H1 (cell line): ENCODE measurements around the gene DIDO1. TPM values are rescaled to one million over a fixed set of nuclear protein-coding genes. Genes with fewer than 3 reads are reported as not detected.

Experiments used
- CTCF ChIA-PET: fragments of 300-600 bp; sonication (Branson Sonifier 250); formaldehyde crosslinking; loops from one replicate; lab custom pipeline; 2021; ENCODE audit not compliant: partially characterized antibody; lab: Charles Lee
- POLR2A ChIA-PET: fragments of 300-600 bp; sonication (Branson Sonifier 250); formaldehyde crosslinking; loops from one replicate; lab custom pipeline; 2021; ENCODE audit warnings: inconsistent platforms; ENCODE audit not compliant: partially characterized antibody; lab: Charles Lee
- DNase-seq, 2 experiments: peaks; one replicate each; pipeline versions ENCODE4 v3.0.0 to v3.0.0-alpha.2; 2010 to 2022; ENCODE audit warnings: low spot score in 2 of 2, low read depth in 1 of 2, mixed read lengths in 1 of 2
- FAIRE-seq: peaks from 2 replicates; lab custom pipeline; 2011; peaks lifted over from hg19 to GRCh38; lab: Jason Lieb, UNC
- H2AFZ ChIP-seq: 2 replicates; pipeline ENCODE4 v1.8.1; 2012; ENCODE audit warnings: low read length, inconsistent platforms
- H2AK5ac ChIP-seq: 2 replicates; pipeline ENCODE4 v1.6.1; 2013; ENCODE audit warnings: low read depth, low read length
- H2BK120ac ChIP-seq: replicated peaks from 2 replicates; pipeline ENCODE3; 2013; ENCODE audit warnings: low read depth, low read length, inconsistent platforms
- H2BK12ac ChIP-seq: 2 replicates; pipeline ENCODE4 v1.6.1; 2013; ENCODE audit warnings: low read depth, low read length
- H2BK15ac ChIP-seq: 2 replicates; pipeline ENCODE4 v1.6.1; 2013; ENCODE audit warnings: low read length
- H2BK20ac ChIP-seq: 2 replicates; pipeline ENCODE4 v1.6.1; 2013; ENCODE audit warnings: low read length
- H2BK5ac ChIP-seq: 2 replicates; pipeline ENCODE4 v1.6.1; 2013; ENCODE audit warnings: low read depth, low read length
- H3K14ac ChIP-seq: 2 replicates; pipeline ENCODE4 v1.6.1; 2013; ENCODE audit warnings: inconsistent platforms; ENCODE audit not compliant: insufficient read length
- H3K18ac ChIP-seq: 2 replicates; pipeline ENCODE4 v1.6.1; 2013; ENCODE audit warnings: low read length; ENCODE audit errors: extremely low read depth
- H3K23ac ChIP-seq: 2 replicates; pipeline ENCODE4 v1.6.1; 2013; ENCODE audit warnings: inconsistent platforms; ENCODE audit not compliant: insufficient read length
- H3K23me2 ChIP-seq: 2 replicates; pipeline ENCODE4 v1.6.1; 2013; ENCODE audit warnings: low read depth, low read length
- H3K27ac ChIP-seq: 2 replicates; pipeline ENCODE4 v1.6.1; 2011; ENCODE audit warnings: low read depth, low read length, inconsistent platforms
- H3K27me3 ChIP-seq, 4 experiments: replicated peaks in 1 of 4; 1 replicate in 1 of 4; 2 replicates in 3 of 4; pipeline versions ENCODE4 v1.6.1 to v1.8.1; 2011 to 2013; ENCODE audit warnings: low read length in 3 of 4, mild to moderate bottlenecking in 3 of 4, inconsistent platforms in 2 of 4, mixed read lengths in 2 of 4, moderate library complexity in 1 of 4; ENCODE audit not compliant: control insufficient read depth in 3 of 4, insufficient read depth in 3 of 4; ENCODE audit errors: extremely low read depth in 1 of 4
- H3K36me3 ChIP-seq, 4 experiments: 2 replicates each; pipeline versions ENCODE4 v1.6.1 to v1.8.1; 2011 to 2013; ENCODE audit warnings: mild to moderate bottlenecking in 4 of 4, low read length in 3 of 4, moderate library complexity in 2 of 4, control low read depth in 1 of 4, inconsistent platforms in 1 of 4; ENCODE audit not compliant: insufficient read depth in 4 of 4, control insufficient read depth in 2 of 4
- H3K4ac ChIP-seq: replicated peaks from 2 replicates; pipeline ENCODE3; 2013; ENCODE audit warnings: low read length, low read depth, mixed read lengths, inconsistent platforms; ENCODE audit not compliant: insufficient read length
- H3K4me1 ChIP-seq, 4 experiments: replicated peaks in 1 of 4; 1 replicate in 1 of 4; 2 replicates in 3 of 4; pipeline versions ENCODE4 v1.6.1 to v1.8.1; 2011 to 2013; ENCODE audit warnings: low read length in 3 of 4, inconsistent platforms in 2 of 4, mixed read lengths in 1 of 4; ENCODE audit not compliant: insufficient read depth in 4 of 4, control insufficient read depth in 3 of 4
- H3K4me2 ChIP-seq, 2 experiments: 2 replicates each; pipeline versions ENCODE4 v1.6.1 to v1.8.1; 2011 to 2013; ENCODE audit warnings: low read depth in 2 of 2, low read length in 2 of 2, control low read depth in 1 of 2, inconsistent platforms in 1 of 2, mild to moderate bottlenecking in 1 of 2; ENCODE audit not compliant: insufficient read depth in 1 of 2
- H3K4me3 ChIP-seq, 4 experiments: fragments of 200-600, 300-600 bp in 1 of 4; sonication (generic), shearing (Covaris generic), sonication (Bioruptor Twin) in 1 of 4; 2 replicates each; pipeline versions ENCODE4 v1.5.1 to v1.8.1; 2011 to 2016; ENCODE audit warnings: low read length in 4 of 4, low read depth in 3 of 4, control low read depth in 2 of 4, inconsistent platforms in 2 of 4, mild to moderate bottlenecking in 2 of 4, mixed read lengths in 1 of 4, moderate library complexity in 1 of 4; ENCODE audit not compliant: insufficient read depth in 2 of 4; ENCODE audit errors: extremely low read depth in 1 of 4
- H3K56ac ChIP-seq: replicated peaks from 2 replicates; pipeline ENCODE3; 2013; ENCODE audit warnings: low read depth, mild to moderate bottlenecking, mixed read lengths, low read length, inconsistent platforms; ENCODE audit not compliant: insufficient read length
- H3K79me1 ChIP-seq: 2 replicates; pipeline ENCODE4 v1.6.1; 2013; ENCODE audit warnings: low read depth, low read length, control low read depth
- H3K79me2 ChIP-seq, 2 experiments: 2 replicates each; pipeline versions ENCODE4 v1.6.1 to v1.8.1; 2012 to 2013; ENCODE audit warnings: low read length in 2 of 2, mild to moderate bottlenecking in 2 of 2, inconsistent platforms in 1 of 2; ENCODE audit not compliant: insufficient read depth in 2 of 2, control insufficient read depth in 1 of 2
- H3K9ac ChIP-seq, 4 experiments: replicated peaks in 1 of 4; 1 replicate in 1 of 4; 2 replicates in 3 of 4; pipeline versions ENCODE4 v1.6.1 to v1.8.1; 2011 to 2013; ENCODE audit warnings: low read depth in 3 of 4, low read length in 3 of 4, control low read depth in 2 of 4, mild to moderate bottlenecking in 2 of 4, moderate library complexity in 2 of 4, inconsistent platforms in 1 of 4; ENCODE audit errors: extremely low read depth in 1 of 4
- H3K9me3 ChIP-seq, 2 experiments: 2 replicates each; pipeline versions ENCODE4 v1.6.1 to v1.8.1; 2012 to 2013; ENCODE audit warnings: mild to moderate bottlenecking in 2 of 2, moderate library complexity in 2 of 2, control low read depth in 1 of 2, inconsistent platforms in 1 of 2, low read depth in 1 of 2, low read length in 1 of 2, mixed read lengths in 1 of 2; ENCODE audit not compliant: insufficient read depth in 2 of 2
- H4K20me1 ChIP-seq, 2 experiments: replicated peaks in 1 of 2; 2 replicates each; pipeline versions ENCODE3 to v1.8.1; 2011 to 2013; ENCODE audit warnings: inconsistent platforms in 2 of 2, low read length in 2 of 2, mild to moderate bottlenecking in 1 of 2; ENCODE audit not compliant: insufficient read depth in 2 of 2, control insufficient read depth in 1 of 2
- H4K5ac ChIP-seq: 2 replicates; pipeline ENCODE4 v1.6.1; 2013; ENCODE audit warnings: low read length, low read depth, mixed read lengths, inconsistent platforms; ENCODE audit not compliant: insufficient read length
- H4K8ac ChIP-seq: 2 replicates; pipeline ENCODE4 v1.8.0; 2013; ENCODE audit warnings: mild to moderate bottlenecking, moderate library complexity, low read length, inconsistent platforms; ENCODE audit not compliant: insufficient read depth; ENCODE audit errors: extremely low read depth
- H4K91ac ChIP-seq: replicated peaks from 2 replicates; pipeline ENCODE3; 2013; ENCODE audit warnings: low read length, mixed read lengths, inconsistent platforms; ENCODE audit not compliant: insufficient read length
- BRCA1 ChIP-seq: IDR thresholded peaks from 2 replicates; pipeline ENCODE4 v1.6.1; 2012; ENCODE audit warnings: low read depth, low read length, improper control_type of control experiment
- CBX5 ChIP-seq: fragments of 300-800, 300-1000 bp; sonication (generic); IDR thresholded peaks from 2 replicates; pipeline ENCODE4 v1.7.1; 2016; ENCODE audit warnings: antibody characterized with exemption, low read length, low read depth
- CHD2 ChIP-seq: IDR thresholded peaks from 2 replicates; pipeline ENCODE4 v1.6.1; 2012; ENCODE audit warnings: low read length, improper control_type of control experiment
- FOSL1 ChIP-seq: IDR thresholded peaks from 2 replicates; pipeline ENCODE4 v1.6.1; 2011; ENCODE audit warnings: mild to moderate bottlenecking, low read depth, low read length, moderate library complexity; ENCODE audit not compliant: insufficient read depth
- GABPA ChIP-seq: IDR thresholded peaks from 2 replicates; pipeline ENCODE4 v1.6.1; 2011; ENCODE audit warnings: mild to moderate bottlenecking, low read length, moderate library complexity, borderline replicate concordance; ENCODE audit not compliant: insufficient read depth
- JUN ChIP-seq: IDR thresholded peaks from 2 replicates; pipeline ENCODE4 v1.6.1; 2011; ENCODE audit warnings: low read depth, mild to moderate bottlenecking, improper control_type of control experiment, low read length
- MAFK ChIP-seq: IDR thresholded peaks from 2 replicates; pipeline ENCODE4 v1.6.1; 2012; ENCODE audit warnings: low read depth, mild to moderate bottlenecking, improper control_type of control experiment, low read length
- NRF1 ChIP-seq: IDR thresholded peaks from 2 replicates; pipeline ENCODE4 v1.6.1; 2011; ENCODE audit warnings: mild to moderate bottlenecking, low read depth, low read length, improper control_type of control experiment
- POLR2AphosphoS5 ChIP-seq: IDR thresholded peaks from 2 replicates; pipeline ENCODE4 v1.6.1; 2011; ENCODE audit warnings: low read depth, low read length
- RNF2 ChIP-seq: fragments of 200-900, 300-1000 bp; sonication (generic); IDR thresholded peaks from 2 replicates; pipeline ENCODE4 v1.7.1; 2016; ENCODE audit warnings: borderline replicate concordance, low read depth, mild to moderate bottlenecking, antibody characterized with exemption, low read length; ENCODE audit not compliant: poor library complexity, severe bottlenecking; ENCODE audit errors: missing control alignments
- SP4 ChIP-seq: IDR thresholded peaks from 2 replicates; pipeline ENCODE4 v1.6.1; 2012; ENCODE audit warnings: low read length, inconsistent platforms
- SUZ12 ChIP-seq: fragments of 200-600 bp; sonication (generic); IDR thresholded peaks from 2 replicates; pipeline ENCODE4 v1.6.1; 2012; ENCODE audit warnings: mild to moderate bottlenecking, inconsistent platforms, low read length, moderate library complexity, mixed read lengths
- TAF1 ChIP-seq: IDR thresholded peaks from 2 replicates; pipeline ENCODE4 v1.6.1; 2011; ENCODE audit warnings: mild to moderate bottlenecking, low read depth, low read length
- WGBS, 2 experiments: shearing (Covaris generic) in 1 of 2; methylation state at CpG; one replicate each; pipeline versions ENCODE4 v1.1.6 to v1.1.7; 2013 to 2015; ENCODE audit warnings: low lambda C conversion rate in 2 of 2, mixed read lengths in 2 of 2, inconsistent platforms in 1 of 2, low coverage in 1 of 2, missing lambda C conversion rate in 1 of 2; ENCODE audit not compliant: insufficient replicate concordance in 2 of 2, insufficient coverage in 1 of 2, insufficient read length in 1 of 2; ENCODE audit errors: extremely low coverage in 1 of 2, missing lambda C conversion rate in 1 of 2; 5-methylcytosine and 5-hydroxymethylcytosine counted together
- polyA plus RNA-seq, 7 experiments: library from polyadenylated mRNA; depleted of rRNA in 3 of 7; stranded (reverse) in 5 of 7; unstranded in 2 of 7; fragments of >200 nt in 5 of 7; fragments of 200-250 nt in 2 of 7; gene quantifications; 1 replicate in 5 of 7; 2 replicates in 1 of 7; 4 replicates in 1 of 7; pipeline versions ENCODE4 v1.2.1 to v1.2.3, GENCODE V29; 2011 to 2013; ENCODE audit warnings: missing spikeins in 2 of 7, mixed read lengths in 2 of 7
- total RNA-seq: library from RNA; stranded (reverse); fragmentation: NEBNext Ultra II Directional; extraction: Animal tissue kit (Norgen Biotek cat#: 25700); gene quantifications from 2 replicates; pipeline ENCODE4 v1.2.1, GENCODE V29; 2021

DIDO1 gene
- total and polyA plus RNA-seq, 2 of the 8 experiments (the other 6 are each of a cell fraction or from before 2014, with no cell fraction given): 53.6 to 82.8 TPM

DNA sequence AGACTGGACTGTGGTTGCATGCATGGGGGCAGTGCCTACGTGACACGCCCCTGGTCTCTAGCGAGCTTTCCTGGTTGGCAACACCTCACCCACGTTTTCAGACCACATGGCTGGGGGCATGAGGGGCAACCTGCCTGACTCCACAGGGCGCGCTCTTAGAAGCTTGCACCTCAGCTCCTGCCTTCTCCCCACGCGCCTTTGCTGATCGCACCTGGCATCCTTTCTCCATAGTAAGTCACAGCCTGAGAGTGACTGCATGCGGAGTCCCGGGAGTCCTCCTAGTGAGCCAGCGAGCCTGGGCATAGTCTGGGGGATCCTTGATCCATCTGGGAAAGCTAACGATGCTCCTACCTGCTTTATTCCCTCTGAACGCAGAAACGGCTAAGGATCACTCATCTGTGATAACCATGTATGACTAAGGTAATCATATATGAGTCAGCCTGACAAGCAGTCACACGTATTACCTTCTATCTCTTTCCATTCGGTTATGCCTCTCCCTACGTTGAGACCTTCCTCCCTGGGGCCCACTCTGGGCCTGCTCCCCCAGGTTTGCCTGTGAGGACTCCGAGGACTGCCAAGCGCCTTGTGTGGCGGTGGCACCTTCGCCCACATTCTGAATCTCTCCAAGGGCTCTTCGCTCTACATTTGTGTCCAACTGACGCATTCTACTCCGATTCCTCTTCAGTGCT, 69.2 kb downstream of the DIDO1 start:
- Histone ChIP-seq H3K4ac (no peak overlapping the region), H3K79me1 (peaks cover 5% of the 10 kb centered on the region; the same call in 1 of the 2 replicates)
- TF ChIP-seq BRCA1 (no peak), MAFK (no peak), RNF2 (no peak), FOSL1 (no peak), NRF1 (no peak), CBX5 (no peak), SP4 (no peak), POLR2AphosphoS5 (no peak), GABPA (no peak), CHD2 (no peak), JUN (no peak), TAF1 (no peak), SUZ12 (no peak)

More for the DNA sequence above, 69.2 kb downstream of the DIDO1 start:
- Histone ChIP-seq H2BK5ac (no peak overlapping the region), H3K27me3 (peaks cover 0 to 7% (median 4%) of the 10 kb centered on the region in 4 experiments; a peak in 5 of 7 replicates), H2AK5ac (no peak overlapping the region), H3K9me3 (no peaks in the 10 kb centered on the region), H4K91ac (no peak overlapping the region), H3K27ac (no peak overlapping the region), H2BK12ac (no peak overlapping the region), H2AFZ (no peak overlapping the region), H2BK15ac (no peak overlapping the region), H3K4me1 (peaks cover 3 to 10% (median 8%) of the 10 kb centered on the region in 4 experiments; a peak in 6 of 7 replicates), H3K9ac (no peak overlapping the region), H4K8ac (no peak overlapping the region), H3K23ac (no peak overlapping the region), H2BK20ac (no peak overlapping the region), H3K4me2 (no peak overlapping the region), H2BK120ac (no peak overlapping the region), H3K18ac (no peak overlapping the region), H3K36me3 (peaks cover 5 to 29% (median 19%) of the 10 kb centered on the region in 4 experiments; a peak in 7 of 8 replicates), H3K14ac (no peak overlapping the region), H3K79me2 (peaks cover 0 to 14% of the 10 kb centered on the region in 2 experiments; a peak in 2 of 4 replicates), H3K4me3 (no peak overlapping the region), H4K5ac (no peak overlapping the region), H3K56ac (no peak overlapping the region), H3K23me2 (peaks cover 8% of the 10 kb centered on the region; the same call in 1 of the 2 replicates), H4K20me1 (peaks cover 3 to 15% of the 10 kb centered on the region in 2 experiments)
- 93% methylated on average over 25 of the region's 25 CpGs; no CpG with 5 or more reads in 1 of the 2 experiments for WGBS, 2 experiments
- POLR2A ChIA-PET: no interaction called here
- DNase-seq (no peak), FAIRE-seq (no peak)
- CTCF ChIA-PET: interaction anchor here (2.1 kb wide), 1 partner anchor 34 kb away, joined by 7 read pairs; no protein-coding TSS in a partner anchor
